Cardiac muscle cell (in vitro differentiated cells and primary cell): ENCODE data around the gene MARK4. TPM values are rescaled to one million over a fixed set of nuclear protein-coding genes. Genes with fewer than 3 reads are reported as not detected.

Experiments
- DNase-seq, 2 donors: peaks; one replicate each; pipeline versions ENCODE4 v3.0.0 to v3.0.0-alpha.2; 2010 to 2017; ENCODE audit warnings: low read depth in 1 of 2, low spot score in 1 of 2
- H3K27ac ChIP-seq: fragments of 200-600 bp; sonication (generic); 2 replicates; pipeline ENCODE4 v1.5.1; 2016
- H3K27me3 ChIP-seq: fragments of 200-600 bp; sonication (generic); 2 replicates; pipeline ENCODE4 v1.6.0; 2016; ENCODE audit warnings: control low read depth
- H3K36me3 ChIP-seq: fragments of 200-600 bp; sonication (generic); 2 replicates; pipeline ENCODE4 v1.5.1; 2016; ENCODE audit warnings: control low read depth
- H3K4me1 ChIP-seq: fragments of 200-600 bp; sonication (generic); 2 replicates; pipeline ENCODE4 v1.8.1; 2017; ENCODE audit warnings: low read depth, mild to moderate bottlenecking, mixed run types
- H3K4me3 ChIP-seq: fragments of 200-600 bp; sonication (generic); 2 replicates; pipeline ENCODE4 v1.5.1; 2016; ENCODE audit warnings: mild to moderate bottlenecking
- H3K9me3 ChIP-seq: fragments of 200-600 bp; sonication (generic); 2 replicates; pipeline ENCODE4 v1.5.1; 2017; ENCODE audit warnings: low read depth, mild to moderate bottlenecking, control low read depth
- polyA plus RNA-seq: library from polyadenylated mRNA; unstranded; fragments of >200 nt; fragmentation: Nextera tagmentation; extraction: Ambion mirVana; gene quantifications from 2 replicates; pipeline ENCODE4 v1.2.1, GENCODE V29; 2016
- total RNA-seq: library from RNA; depleted of rRNA; stranded (reverse); fragments of >200 nt; gene quantifications from 2 replicates; pipeline ENCODE4 v1.2.3, GENCODE V29; 2016
- TF ChIP-seq, protein P1 (sequence below): IDR thresholded peaks from 2 replicates; pipeline ENCODE4 v1.5.1; 2012; ENCODE audit warnings: low read depth, mild to moderate bottlenecking, low read length

The MARK4 gene
- total and polyA plus RNA-seq, 2 experiments from 2014 or later, result 21.0 to 135 TPM

DNA sequence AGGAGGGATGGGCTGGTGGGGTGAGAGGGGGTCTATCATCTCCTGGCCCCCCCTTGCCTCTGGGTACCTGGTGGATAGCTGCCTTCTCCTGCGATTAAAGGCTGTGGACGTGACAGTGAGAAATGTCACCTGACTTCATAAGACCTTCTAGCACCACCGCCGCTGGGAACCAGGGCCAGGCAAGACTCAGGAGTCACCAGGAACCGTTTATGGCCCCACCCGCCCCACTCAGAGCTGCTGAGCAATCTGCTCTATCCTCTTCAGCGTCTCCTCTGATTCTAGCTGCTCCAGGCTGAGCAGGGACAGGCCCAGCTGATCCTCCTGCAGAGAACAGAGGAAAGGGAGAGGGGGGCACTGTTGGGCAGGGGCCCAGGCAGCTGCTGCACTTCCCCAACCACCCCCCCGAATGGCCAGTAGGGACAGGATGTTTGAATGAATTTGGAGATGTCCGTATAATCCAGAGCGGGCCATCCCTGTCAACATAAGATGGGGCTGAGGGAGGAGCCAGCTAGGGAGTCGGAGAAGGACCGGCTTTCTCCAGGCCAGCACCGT is 100.4 kb downstream of the MARK4 start:
- H3K4me3 ChIP-seq, result no peak overlapping the region
- no peak for DNase-seq
- H3K9me3 ChIP-seq, result no peaks in the 10 kb centered on the region
- no peaks in the 10 kb centered on the region for H3K4me1 ChIP-seq
- no peak overlapping the region for H3K27ac ChIP-seq
- H3K27me3 ChIP-seq, result no peaks in the 10 kb centered on the region
- TF ChIP-seq, protein P1, sequence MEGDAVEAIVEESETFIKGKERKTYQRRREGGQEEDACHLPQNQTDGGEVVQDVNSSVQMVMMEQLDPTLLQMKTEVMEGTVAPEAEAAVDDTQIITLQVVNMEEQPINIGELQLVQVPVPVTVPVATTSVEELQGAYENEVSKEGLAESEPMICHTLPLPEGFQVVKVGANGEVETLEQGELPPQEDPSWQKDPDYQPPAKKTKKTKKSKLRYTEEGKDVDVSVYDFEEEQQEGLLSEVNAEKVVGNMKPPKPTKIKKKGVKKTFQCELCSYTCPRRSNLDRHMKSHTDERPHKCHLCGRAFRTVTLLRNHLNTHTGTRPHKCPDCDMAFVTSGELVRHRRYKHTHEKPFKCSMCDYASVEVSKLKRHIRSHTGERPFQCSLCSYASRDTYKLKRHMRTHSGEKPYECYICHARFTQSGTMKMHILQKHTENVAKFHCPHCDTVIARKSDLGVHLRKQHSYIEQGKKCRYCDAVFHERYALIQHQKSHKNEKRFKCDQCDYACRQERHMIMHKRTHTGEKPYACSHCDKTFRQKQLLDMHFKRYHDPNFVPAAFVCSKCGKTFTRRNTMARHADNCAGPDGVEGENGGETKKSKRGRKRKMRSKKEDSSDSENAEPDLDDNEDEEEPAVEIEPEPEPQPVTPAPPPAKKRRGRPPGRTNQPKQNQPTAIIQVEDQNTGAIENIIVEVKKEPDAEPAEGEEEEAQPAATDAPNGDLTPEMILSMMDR, result no peak
- H3K36me3 ChIP-seq, result peaks cover 31% of the 10 kb centered on the region

DNA sequence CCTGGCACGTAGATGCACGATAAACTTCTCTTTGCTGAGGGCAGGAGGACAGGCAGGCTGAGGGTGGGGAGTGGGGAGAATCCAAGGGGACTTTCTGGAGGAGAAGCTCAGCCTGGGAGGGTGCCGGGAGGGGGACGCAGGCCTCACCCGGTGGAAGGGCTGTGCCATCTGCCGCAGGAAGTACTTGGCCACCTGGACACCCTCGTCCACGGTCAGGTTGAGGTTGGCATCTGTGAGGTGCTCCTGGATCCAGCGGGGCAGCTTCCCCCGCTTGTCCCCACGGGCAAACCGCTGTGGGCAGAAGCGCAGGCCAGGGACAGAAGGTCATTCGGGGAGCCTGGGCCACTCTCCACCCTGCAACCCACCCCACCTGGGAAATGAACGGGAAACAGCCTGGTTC is 101.0 kb downstream of the MARK4 start:
- no peaks in the 10 kb centered on the region for H3K27me3 ChIP-seq
- no peak overlapping the region for H3K4me3 ChIP-seq
- no peak overlapping the region for H3K27ac ChIP-seq
- DNase-seq, result no peak
- H3K36me3 ChIP-seq, result peaks cover 36% of the 10 kb centered on the region
- TF ChIP-seq, protein P1, result no peak
- H3K9me3 ChIP-seq, result no peaks in the 10 kb centered on the region
- no peaks in the 10 kb centered on the region for H3K4me1 ChIP-seq

DNA sequence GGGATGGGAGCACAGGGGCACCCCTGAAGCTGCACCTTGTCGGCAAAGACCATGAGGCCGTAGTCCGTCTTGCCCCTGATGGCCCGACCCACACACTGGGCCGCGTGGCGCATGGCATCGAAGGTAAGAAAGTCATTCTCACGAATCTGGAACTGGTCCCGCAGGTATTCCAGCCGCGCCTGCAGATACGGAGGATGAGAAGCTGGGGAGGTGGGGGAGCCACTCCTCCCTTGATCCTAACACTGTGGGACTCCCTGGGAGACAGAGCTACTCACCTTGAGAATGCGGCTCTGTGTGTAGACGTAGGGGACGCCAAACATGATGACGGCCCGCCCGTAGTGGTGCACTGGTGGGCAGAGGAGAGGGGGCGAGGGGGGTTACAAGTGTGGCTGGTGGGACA is 101.4 kb downstream of the MARK4 start:
- DNase-seq, result no peak
- TF ChIP-seq, protein P1, result no peak
- Histone ChIP-seq H3K4me3 (no peak overlapping the region), H3K27me3 (no peaks in the 10 kb centered on the region), H3K36me3 (peaks cover 36% of the 10 kb centered on the region), H3K27ac (no peak overlapping the region), H3K9me3 (no peaks in the 10 kb centered on the region), H3K4me1 (no peaks in the 10 kb centered on the region)

DNA sequence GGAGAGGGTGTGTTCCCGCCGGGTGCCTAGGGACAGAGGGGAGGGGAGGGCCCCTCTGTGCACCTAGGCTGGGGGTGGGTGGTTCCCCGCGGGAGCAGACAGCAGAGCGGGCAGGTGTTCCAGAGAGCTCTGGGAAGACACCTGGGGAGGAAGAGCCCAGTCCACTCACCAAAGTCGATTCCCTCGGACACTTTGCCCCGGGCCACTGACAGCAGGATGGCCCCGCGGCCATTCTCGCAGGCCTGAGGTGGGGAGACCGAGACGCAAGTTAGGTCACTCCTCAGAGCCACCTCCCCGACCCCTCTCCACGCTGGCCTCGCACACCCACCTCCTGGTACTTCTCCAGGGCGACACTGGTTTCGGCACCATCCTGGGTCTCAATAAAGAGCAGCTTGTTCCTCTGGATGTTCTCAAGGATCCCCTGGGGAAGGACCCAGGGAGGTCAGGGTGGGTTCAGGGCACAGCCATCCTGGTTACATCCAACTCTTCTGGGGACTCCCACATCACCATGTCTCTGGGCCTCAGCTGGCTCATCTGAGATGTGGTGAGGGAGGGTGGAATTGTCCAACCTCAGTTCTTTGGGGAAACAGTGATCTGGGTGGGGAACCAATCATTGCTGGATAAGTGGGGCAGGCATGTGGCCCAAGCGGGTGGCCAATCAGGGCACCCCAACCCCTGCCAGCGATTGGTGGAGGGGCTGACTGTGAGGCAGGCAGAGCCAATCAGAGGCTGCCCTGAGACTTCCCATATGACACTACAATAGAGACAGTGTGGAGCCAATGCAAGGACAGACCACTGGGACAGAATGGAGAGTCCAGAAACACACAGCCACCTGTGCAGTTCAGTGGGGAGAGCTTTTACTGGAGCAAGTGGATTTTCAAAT is 102.1 kb downstream of the MARK4 start:
- H3K4me1 ChIP-seq, result no peaks in the 10 kb centered on the region
- no peaks in the 10 kb centered on the region for H3K27me3 ChIP-seq
- no peak for DNase-seq
- no peaks in the 10 kb centered on the region for H3K9me3 ChIP-seq
- H3K36me3 ChIP-seq, result peaks cover 36% of the 10 kb centered on the region
- no peak overlapping the region for H3K4me3 ChIP-seq
- no peak overlapping the region for H3K27ac ChIP-seq
- TF ChIP-seq, protein P1, result no peak

DNA sequence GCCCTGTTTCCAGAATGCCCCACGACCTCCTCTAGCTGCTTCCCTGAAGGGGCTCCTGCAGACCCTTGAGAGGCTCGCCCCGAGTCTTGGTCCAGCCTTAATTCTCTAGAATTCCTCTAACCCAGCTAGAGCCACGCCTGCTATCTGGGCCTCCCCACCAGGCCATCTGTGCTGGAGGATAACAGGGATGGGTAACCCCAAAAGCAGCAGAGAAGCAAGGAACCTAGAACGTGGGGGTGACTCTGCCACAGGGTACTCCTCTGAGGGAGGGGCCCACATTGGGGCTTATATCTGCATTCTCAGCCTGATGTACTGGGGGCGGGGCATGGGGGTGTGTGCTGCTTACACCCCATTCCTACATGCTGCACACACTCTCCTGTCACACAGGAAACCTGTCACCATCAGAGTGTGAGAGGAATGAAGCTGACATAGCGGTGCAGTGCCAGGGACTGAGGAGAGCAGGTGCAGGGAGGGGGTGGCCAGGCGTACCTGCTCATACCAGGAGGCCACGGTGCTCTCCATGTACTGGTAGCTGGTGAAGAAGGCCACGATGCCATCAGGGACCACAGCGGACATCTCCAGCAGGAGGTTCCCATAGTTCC is 103.3 kb downstream of the MARK4 start:
- peaks cover 41% of the 10 kb centered on the region for H3K36me3 ChIP-seq
- TF ChIP-seq, protein P1, result no peak
- H3K4me3 ChIP-seq, result no peak overlapping the region
- DNase-seq, result no peak
- H3K27ac ChIP-seq, result no peak overlapping the region
- H3K4me1 ChIP-seq, result no peaks in the 10 kb centered on the region
- no peaks in the 10 kb centered on the region for H3K9me3 ChIP-seq
- no peaks in the 10 kb centered on the region for H3K27me3 ChIP-seq

Other genes with a start within 250 kb of the MARK4 start
- 3.1 TPM in 2 replicates for gene RELB, start 249.8 kb upstream of the MARK4 start, total RNA-seq
- gene RELB, start 249.8 kb upstream of the MARK4 start, polyA plus RNA-seq, result 1.3 and 2.3 TPM in 2 replicates
- gene CLASRP, start 212.2 kb upstream of the MARK4 start, total RNA-seq, result 45.5 and 149 TPM in 2 replicates
- 35.5 and 41.7 TPM in 2 replicates for gene CLASRP, start 212.2 kb upstream of the MARK4 start, polyA plus RNA-seq
- 0.85 and 3.4 TPM in 2 replicates for gene ZNF296, start 174.8 kb upstream of the MARK4 start, total RNA-seq
- 1.6 and 3.5 TPM in 2 replicates for gene ZNF296, start 174.8 kb upstream of the MARK4 start, polyA plus RNA-seq
- gene GEMIN7, start 172.0 kb upstream of the MARK4 start, total RNA-seq, result 30.3 and 64.2 TPM in 2 replicates
- gene GEMIN7, start 172.0 kb upstream of the MARK4 start, polyA plus RNA-seq, result 77.9 and 81.3 TPM in 2 replicates
- 51.8 and 64.9 TPM in 2 replicates for gene PPP1R37, start 158.1 kb upstream of the MARK4 start, total RNA-seq
- gene PPP1R37, start 158.1 kb upstream of the MARK4 start, polyA plus RNA-seq, result 11.8 and 12.4 TPM in 2 replicates
- gene NKPD1, start 90.3 kb upstream of the MARK4 start, total RNA-seq, result 1.1 and 3.3 TPM in 2 replicates
- 1.0 and 2.9 TPM in 2 replicates for gene NKPD1, start 90.3 kb upstream of the MARK4 start, polyA plus RNA-seq
- 67.4 and 123 TPM in 2 replicates for gene TRAPPC6A, start 73.0 kb upstream of the MARK4 start, total RNA-seq
- gene TRAPPC6A, start 73.0 kb upstream of the MARK4 start, polyA plus RNA-seq, result 155 and 227 TPM in 2 replicates
- gene BLOC1S3, start 72.5 kb upstream of the MARK4 start, total RNA-seq, result 4.8 and 6.5 TPM in 2 replicates
- 8.2 and 9.6 TPM in 2 replicates for gene BLOC1S3, start 72.5 kb upstream of the MARK4 start, polyA plus RNA-seq
- 2.0 and 2.2 TPM in 2 replicates for gene EXOC3L2, start 5.9 kb upstream of the MARK4 start, total RNA-seq
- 1.5 and 5.2 TPM in 2 replicates for gene EXOC3L2, start 5.9 kb upstream of the MARK4 start, polyA plus RNA-seq
- gene CKM, start 71.6 kb downstream of the MARK4 start, total RNA-seq, result 406 and 481 TPM in 2 replicates
- 441 and 529 TPM in 2 replicates for gene CKM, start 71.6 kb downstream of the MARK4 start, polyA plus RNA-seq
- gene KLC3, start 89.5 kb downstream of the MARK4 start, total RNA-seq, result 2.4 and 4.0 TPM in 2 replicates
- 1.8 and 3.7 TPM in 2 replicates for gene KLC3, start 89.5 kb downstream of the MARK4 start, polyA plus RNA-seq
- gene ERCC2, start 119.3 kb downstream of the MARK4 start, total RNA-seq, result 45.4 and 69.1 TPM in 2 replicates
- 19.2 and 28.2 TPM in 2 replicates for gene ERCC2, start 119.3 kb downstream of the MARK4 start, polyA plus RNA-seq
- 49.7 and 118 TPM in 2 replicates for gene PPP1R13L, start 153.8 kb downstream of the MARK4 start, total RNA-seq
- gene PPP1R13L, start 153.8 kb downstream of the MARK4 start, polyA plus RNA-seq, result 39.5 and 54.1 TPM in 2 replicates
- 6.5 and 17.8 TPM in 2 replicates for gene POLR1G, start 155.4 kb downstream of the MARK4 start, total RNA-seq
- 6.0 and 6.6 TPM in 2 replicates for gene POLR1G, start 155.4 kb downstream of the MARK4 start, polyA plus RNA-seq
- 120 and 164 TPM in 2 replicates for gene ERCC1, start 172.6 kb downstream of the MARK4 start, total RNA-seq
- gene ERCC1, start 172.6 kb downstream of the MARK4 start, polyA plus RNA-seq, result 138 and 169 TPM in 2 replicates
- 0.88 and 4.5 TPM in 2 replicates for gene FOSB, start 216.7 kb downstream of the MARK4 start, total RNA-seq
- gene FOSB, start 216.7 kb downstream of the MARK4 start, polyA plus RNA-seq, result 1.7 and 3.0 TPM in 2 replicates
- gene RTN2, start 245.8 kb downstream of the MARK4 start, total RNA-seq, result 43.7 and 56.5 TPM in 2 replicates
- gene RTN2, start 245.8 kb downstream of the MARK4 start, polyA plus RNA-seq, result 92.2 and 111 TPM in 2 replicates
- 1.3 and 2.9 TPM in 2 replicates for gene PPM1N, start 247.2 kb downstream of the MARK4 start, total RNA-seq
- gene PPM1N, start 247.2 kb downstream of the MARK4 start, polyA plus RNA-seq, result 1.2 and 4.0 TPM in 2 replicates